ENCODE measurements around the gene ENTPD8. TPM values are rescaled to one million over a fixed set of nuclear protein-coding genes. Genes with fewer than 3 reads are reported as not detected.
"Not testable (repeated sequence)": the region's sequence is repeated elsewhere in the genome, so short reads cannot be mapped to it uniquely, and the experiment has no call there.

Gene ENTPD8
- polyA plus RNA-seq, 5 donors = 0.32 to 0.63 (median 0.52) TPM

- DNase-seq = no peak
Measured at GRCh38 chr9:137477778-137478612, 36.8 kb upstream of the ENTPD8 start.

- DNase-seq = no peak
Measured at GRCh38 chr9:137476856-137477255, 35.7 kb upstream of the ENTPD8 start.

GRCh38 chr9:137475666-137476065, 34.5 kb upstream of the ENTPD8 start:
- DNase-seq = no peak

DNA sequence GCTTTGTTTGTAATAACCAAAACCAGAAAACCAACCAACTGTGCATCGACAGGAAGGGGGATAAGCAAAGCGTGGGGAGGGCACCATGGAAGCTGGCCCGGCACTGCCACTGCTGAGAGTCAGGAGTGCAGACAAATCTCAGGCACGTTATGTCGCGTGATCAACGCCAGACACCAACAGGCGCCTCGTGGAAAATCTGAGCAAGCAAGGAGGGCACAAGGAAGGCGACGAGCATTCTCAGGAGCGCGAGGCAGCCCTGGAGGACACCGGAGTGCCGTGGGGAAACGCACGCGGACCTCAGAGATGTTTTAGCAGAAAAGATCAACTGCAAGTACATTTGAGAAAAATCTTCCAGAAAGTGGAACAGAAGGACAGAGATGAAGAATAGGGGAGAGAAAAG, 33.1 kb upstream of the ENTPD8 start:
- DNase-seq = no peak

DNA sequence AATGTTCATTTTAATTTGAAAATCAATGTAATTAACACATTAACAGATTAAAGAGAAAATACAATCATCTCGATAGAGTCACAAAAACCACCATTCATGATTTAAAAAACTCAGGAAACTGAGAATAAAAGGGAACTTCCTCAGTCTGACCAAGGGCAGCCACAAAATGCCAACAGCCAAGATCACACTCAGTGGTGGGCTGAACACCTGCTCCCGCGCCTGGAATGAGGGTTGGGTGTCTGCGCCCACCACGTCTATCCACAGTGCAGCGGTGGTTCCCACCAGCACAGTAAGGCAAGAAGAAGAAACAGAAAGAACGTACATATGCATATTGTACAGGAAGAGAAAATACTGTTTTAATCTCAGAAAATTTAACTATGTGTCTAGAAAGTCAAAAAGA, 29.6 kb upstream of the ENTPD8 start:
- DNase-seq = no peak

- no peak for DNase-seq
Measured at GRCh38 chr9:137467896-137468295, 26.7 kb upstream of the ENTPD8 start.

- DNase-seq = no peak
Measured at GRCh38 chr9:137467161-137467581, 26.0 kb upstream of the ENTPD8 start.

- not testable (repeated sequence) for DNase-seq
Measured at GRCh38 chr9:137466389-137467085, 25.4 kb upstream of the ENTPD8 start.

GRCh38 chr9:137465720-137466388, 24.7 kb upstream of the ENTPD8 start:
- DNase-seq = no peak

DNA sequence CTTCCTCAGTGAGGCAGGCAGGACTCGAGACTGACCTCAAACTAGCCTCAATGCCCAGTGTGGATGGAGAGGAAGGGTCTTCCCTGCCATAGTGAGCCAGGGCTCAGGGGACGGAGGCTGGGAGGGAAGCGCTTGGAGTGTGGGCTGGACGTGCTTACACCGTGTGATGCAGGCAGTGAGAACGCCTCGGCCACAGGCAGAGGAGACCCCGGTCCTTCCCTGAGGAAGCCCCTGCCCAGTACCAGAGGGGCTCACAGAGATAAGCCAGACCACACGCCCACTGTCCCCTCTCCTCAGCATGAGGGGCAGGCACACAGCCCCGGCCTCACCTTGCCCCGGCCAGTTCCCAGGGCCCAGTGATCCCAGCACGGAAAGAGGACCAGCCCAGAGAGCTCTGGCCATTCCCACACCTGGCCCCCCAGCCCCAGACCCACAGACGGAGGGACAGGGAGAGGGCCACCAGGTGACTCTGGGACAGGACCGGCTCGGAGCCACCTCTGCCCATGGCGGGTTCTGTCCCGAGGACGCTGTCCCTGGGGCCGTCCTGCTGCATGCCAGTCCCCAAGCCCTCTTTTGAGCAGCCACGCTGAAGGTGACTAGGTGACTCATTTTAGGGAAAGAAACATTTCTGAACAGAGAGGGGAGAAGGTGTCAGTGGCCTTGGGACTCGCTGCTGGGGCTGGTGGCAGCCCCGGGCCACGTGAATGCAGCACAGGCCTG, 24.0 kb upstream of the ENTPD8 start:
- no peak for DNase-seq

DNA sequence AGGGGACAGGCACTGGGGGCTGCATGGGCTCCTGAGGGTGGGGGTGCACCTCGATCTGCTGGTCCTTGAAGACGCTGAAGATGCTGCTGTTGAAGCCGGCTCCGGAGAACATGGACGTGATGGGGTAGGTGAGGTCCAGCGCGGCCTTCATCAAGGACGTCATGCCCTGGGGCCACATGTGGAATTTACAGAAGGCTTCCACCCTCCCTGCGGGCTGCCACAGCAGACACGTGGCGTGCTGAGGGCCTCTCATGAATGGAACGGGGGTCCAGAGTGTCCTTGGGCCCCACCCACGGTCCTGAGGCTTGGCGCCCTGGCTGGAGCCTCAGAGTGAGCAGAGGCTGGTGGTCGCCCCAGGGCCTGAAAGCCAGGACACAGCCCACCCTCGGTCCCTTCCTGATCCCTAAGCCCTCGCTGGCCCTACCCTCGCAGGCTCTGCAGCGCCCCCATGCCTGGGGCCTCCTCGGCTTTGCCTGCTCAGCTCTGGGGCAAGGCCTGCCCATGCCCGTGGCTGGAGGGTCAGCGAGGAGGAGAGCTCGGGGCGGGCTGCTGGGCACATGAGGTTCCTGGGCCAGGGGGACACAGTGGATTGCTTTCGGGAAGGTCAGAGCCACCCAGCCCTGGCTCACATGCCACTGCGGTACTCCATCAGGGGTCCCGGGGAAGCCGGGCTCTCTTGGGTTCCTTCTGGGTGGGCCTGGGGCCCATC, 23.3 kb upstream of the ENTPD8 start:
- DNase-seq = no peak

- no peak for DNase-seq
Measured at GRCh38 chr9:137463931-137464290, 22.8 kb upstream of the ENTPD8 start.

DNA sequence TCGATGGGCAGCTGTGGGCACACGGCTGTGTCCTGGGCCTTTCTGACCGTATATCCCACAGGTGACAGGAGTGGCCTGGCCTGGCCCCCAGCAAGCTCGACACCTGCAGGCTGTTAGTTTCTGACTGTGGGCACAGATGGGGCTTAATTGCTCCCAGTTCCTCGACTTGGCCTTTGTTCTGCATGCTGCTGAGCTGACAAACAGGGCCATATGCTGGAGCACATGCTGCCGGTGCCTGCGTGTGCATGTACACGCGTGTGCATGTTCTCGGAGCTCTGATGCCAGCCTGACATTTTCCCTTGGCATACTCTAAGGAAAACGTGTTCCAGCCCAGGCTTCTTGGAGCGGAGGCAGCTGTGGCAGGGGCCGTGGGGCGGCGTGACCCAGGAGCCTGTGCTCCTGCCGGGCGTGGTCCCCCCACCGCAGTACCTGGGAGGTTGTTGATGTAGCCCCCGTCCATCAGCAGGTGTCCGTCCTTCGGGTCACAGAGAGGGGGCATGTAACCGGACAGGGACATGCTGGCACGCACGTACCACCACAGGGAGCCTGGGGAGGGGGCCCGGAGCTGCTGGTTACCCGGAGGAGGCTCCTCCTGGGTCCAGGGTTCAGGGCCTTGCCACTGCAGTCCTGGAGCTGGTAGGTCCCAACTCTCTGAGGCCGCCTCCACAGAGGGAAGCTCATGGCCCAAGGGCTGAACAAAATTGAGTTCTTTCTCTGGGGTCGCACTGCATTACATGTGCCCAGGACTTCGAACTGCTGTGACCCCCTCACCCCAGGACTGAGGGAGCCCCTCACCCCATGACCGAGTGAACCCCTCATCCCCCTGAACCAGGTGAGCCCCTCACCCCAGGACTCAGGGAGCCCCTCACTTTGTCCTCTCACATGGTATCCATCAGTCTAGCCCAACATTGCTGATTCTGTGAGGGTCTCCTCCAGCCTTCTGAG, 22.1 kb upstream of the ENTPD8 start:
- DNase-seq = no peak

DNA sequence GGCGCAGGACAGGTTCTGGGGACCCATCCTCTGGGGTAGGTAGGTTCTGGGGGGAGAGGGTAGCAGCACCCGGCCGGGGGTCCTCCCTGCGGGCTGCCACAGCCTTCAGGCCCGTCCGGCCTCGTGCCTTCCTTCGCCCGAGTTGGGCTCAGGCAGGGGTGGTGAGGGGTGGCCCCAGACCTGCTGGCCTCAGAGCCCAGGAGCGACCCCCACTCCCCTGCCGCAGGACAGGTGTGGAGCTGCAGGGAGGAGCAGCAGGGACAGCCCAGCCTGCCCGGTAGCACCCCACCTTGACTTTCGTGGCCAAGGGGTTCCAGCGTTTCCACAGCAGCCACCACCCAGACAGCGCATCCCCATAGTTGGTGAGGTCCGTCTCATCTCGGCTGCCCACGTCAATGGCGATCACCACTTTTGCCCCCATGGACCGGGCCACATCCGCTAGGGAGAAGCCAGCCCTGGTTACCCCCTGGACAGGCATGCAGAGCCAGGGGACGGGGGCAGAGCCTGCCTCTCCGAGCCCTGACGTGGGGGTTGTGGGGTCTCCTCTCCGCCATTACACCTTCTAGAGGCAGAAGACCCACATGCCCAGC, 21.3 kb upstream of the ENTPD8 start:
- DNase-seq = no peak

GRCh38 chr9:137461663-137462395, 20.7 kb upstream of the ENTPD8 start:
- no peak for DNase-seq

GRCh38 chr9:137461316-137461662, 20.1 kb upstream of the ENTPD8 start:
- no peak for DNase-seq

- no peak for DNase-seq
Measured at GRCh38 chr9:137460363-137461315, 19.5 kb upstream of the ENTPD8 start.

Data from right lung (tissue), 5 donors.